Panc1 (cell line): Measurements from ENCODE around the gene SLC11A2.

ENCODE experiments used
- POLR2AphosphoS5 ChIP-seq: IDR thresholded peaks from 2 replicates; pipeline ENCODE4 v1.6.1; 2012; ENCODE audit warnings: mild to moderate bottlenecking, low read depth, low read length, moderate library complexity
- SIN3A ChIP-seq: IDR thresholded peaks from 2 replicates; pipeline ENCODE4 v1.6.1; 2012; ENCODE audit warnings: low read depth, mild to moderate bottlenecking, low read length, moderate library complexity, borderline replicate concordance; ENCODE audit not compliant: insufficient read depth
- TCF7L2 ChIP-seq: IDR thresholded peaks from 2 replicates; pipeline ENCODE4 v1.6.1; 2011; ENCODE audit warnings: mild to moderate bottlenecking, low read depth, low read length, inconsistent platforms
- TF ChIP-seq, protein P1 (sequence below): fragments of 450-650 bp; IDR thresholded peaks from 2 replicates; pipeline ENCODE4 v1.5.1; 2017; ENCODE audit warnings: mild to moderate bottlenecking
- TF ChIP-seq, protein P2 (sequence below), 2 experiments: IDR thresholded peaks; 2 replicates each; pipeline ENCODE4 v1.6.1; 2011 to 2012; ENCODE audit warnings: low read depth in 2 of 2, control low read depth in 1 of 2, low read length in 1 of 2, mild to moderate bottlenecking in 1 of 2, moderate library complexity in 1 of 2; ENCODE audit not compliant: insufficient read depth in 1 of 2

DNA sequence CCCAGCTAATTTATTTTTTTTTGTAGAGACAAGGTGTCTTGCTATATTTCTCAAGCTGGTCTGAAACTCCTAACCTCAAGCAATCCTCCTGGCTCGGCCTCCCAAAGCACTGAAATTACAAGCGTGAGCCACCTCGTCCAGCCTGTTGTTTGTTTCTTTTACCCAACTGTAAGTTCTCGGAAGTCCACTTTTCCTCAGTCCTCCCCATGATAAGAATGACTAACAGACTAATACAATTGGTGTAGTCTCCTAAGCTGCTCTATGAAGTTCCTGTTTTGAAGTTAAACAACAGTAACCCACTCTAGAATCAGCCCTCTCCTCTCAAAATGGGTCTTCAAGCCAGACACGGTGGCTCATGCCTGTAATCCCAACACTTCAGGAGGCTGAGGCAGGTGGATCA, 37.3 kb downstream of the SLC11A2 start:
- TF ChIP-seq, protein P1, sequence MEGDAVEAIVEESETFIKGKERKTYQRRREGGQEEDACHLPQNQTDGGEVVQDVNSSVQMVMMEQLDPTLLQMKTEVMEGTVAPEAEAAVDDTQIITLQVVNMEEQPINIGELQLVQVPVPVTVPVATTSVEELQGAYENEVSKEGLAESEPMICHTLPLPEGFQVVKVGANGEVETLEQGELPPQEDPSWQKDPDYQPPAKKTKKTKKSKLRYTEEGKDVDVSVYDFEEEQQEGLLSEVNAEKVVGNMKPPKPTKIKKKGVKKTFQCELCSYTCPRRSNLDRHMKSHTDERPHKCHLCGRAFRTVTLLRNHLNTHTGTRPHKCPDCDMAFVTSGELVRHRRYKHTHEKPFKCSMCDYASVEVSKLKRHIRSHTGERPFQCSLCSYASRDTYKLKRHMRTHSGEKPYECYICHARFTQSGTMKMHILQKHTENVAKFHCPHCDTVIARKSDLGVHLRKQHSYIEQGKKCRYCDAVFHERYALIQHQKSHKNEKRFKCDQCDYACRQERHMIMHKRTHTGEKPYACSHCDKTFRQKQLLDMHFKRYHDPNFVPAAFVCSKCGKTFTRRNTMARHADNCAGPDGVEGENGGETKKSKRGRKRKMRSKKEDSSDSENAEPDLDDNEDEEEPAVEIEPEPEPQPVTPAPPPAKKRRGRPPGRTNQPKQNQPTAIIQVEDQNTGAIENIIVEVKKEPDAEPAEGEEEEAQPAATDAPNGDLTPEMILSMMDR = no peak
- TF ChIP-seq SIN3A (no peak), TCF7L2 (no peak), POLR2AphosphoS5 (no peak)
- TF ChIP-seq, protein P2, sequence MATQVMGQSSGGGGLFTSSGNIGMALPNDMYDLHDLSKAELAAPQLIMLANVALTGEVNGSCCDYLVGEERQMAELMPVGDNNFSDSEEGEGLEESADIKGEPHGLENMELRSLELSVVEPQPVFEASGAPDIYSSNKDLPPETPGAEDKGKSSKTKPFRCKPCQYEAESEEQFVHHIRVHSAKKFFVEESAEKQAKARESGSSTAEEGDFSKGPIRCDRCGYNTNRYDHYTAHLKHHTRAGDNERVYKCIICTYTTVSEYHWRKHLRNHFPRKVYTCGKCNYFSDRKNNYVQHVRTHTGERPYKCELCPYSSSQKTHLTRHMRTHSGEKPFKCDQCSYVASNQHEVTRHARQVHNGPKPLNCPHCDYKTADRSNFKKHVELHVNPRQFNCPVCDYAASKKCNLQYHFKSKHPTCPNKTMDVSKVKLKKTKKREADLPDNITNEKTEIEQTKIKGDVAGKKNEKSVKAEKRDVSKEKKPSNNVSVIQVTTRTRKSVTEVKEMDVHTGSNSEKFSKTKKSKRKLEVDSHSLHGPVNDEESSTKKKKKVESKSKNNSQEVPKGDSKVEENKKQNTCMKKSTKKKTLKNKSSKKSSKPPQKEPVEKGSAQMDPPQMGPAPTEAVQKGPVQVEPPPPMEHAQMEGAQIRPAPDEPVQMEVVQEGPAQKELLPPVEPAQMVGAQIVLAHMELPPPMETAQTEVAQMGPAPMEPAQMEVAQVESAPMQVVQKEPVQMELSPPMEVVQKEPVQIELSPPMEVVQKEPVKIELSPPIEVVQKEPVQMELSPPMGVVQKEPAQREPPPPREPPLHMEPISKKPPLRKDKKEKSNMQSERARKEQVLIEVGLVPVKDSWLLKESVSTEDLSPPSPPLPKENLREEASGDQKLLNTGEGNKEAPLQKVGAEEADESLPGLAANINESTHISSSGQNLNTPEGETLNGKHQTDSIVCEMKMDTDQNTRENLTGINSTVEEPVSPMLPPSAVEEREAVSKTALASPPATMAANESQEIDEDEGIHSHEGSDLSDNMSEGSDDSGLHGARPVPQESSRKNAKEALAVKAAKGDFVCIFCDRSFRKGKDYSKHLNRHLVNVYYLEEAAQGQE (IDR thresholded peaks at IDR 0.05; ENCODE audit: insufficient read depth in 1 of 2, low read depth in 2 of 2, low read length in 1 of 2) = no peak
